ENCODE results near the gene ZNRF1. TPM values are rescaled to one million over a fixed set of nuclear protein-coding genes. Genes with fewer than 3 reads are reported as not detected.

ZNRF1 gene
- total RNA-seq, 4 donors from 2014 or later = 14.1 to 37.4 (median 19.4) TPM

GRCh38 chr16:74951681-74952080 lies 47.1 kb upstream of the ZNRF1 start:
- Histone ChIP-seq H3K27me3 (no peaks in the 10 kb centered on the region), H3K4me1 (no peaks in the 10 kb centered on the region), H3K9me3 (no peaks in the 10 kb centered on the region), H3K27ac (no peak overlapping the region), H3K36me3 (no peaks in the 10 kb centered on the region), H3K4me3 (no peak overlapping the region)
- no peak for TF ChIP-seq CTCF (IDR thresholded peaks at IDR 0.05)
- TF ChIP-seq POLR2A (IDR thresholded peaks at IDR 0.05) = no peak
- no peak for DNase-seq
- intact Hi-C loops (cut with DNase I; ENCODE audit: low total_unique reads) = no loop called here

GRCh38 chr16:74954763-74955162 lies 44.1 kb upstream of the ZNRF1 start:
- Histone ChIP-seq H3K4me3 (no peak overlapping the region), H3K4me1 (no peaks in the 10 kb centered on the region), H3K36me3 (no peaks in the 10 kb centered on the region), H3K9me3 (no peaks in the 10 kb centered on the region), H3K27me3 (no peaks in the 10 kb centered on the region), H3K27ac (no peak overlapping the region)
- TF ChIP-seq POLR2A (IDR thresholded peaks at IDR 0.05) = no peak
- no peak for TF ChIP-seq CTCF (IDR thresholded peaks at IDR 0.05)
- no peak for DNase-seq
- intact Hi-C loops (cut with DNase I; ENCODE audit: low total_unique reads) = no loop called here

GRCh38 chr16:74973304-74973703 lies 25.5 kb upstream of the ZNRF1 start:
- intact Hi-C loops (cut with DNase I; ENCODE audit: low total_unique reads) = no loop called here

GRCh38 chr16:74975591-74975990 lies 23.2 kb upstream of the ZNRF1 start:
- intact Hi-C loops (cut with DNase I; ENCODE audit: low total_unique reads) = no loop called here
- Histone ChIP-seq H3K36me3 (no peaks in the 10 kb centered on the region), H3K4me1 (no peaks in the 10 kb centered on the region), H3K4me3 (no peak overlapping the region), H3K9me3 (no peaks in the 10 kb centered on the region), H3K27ac (no peak overlapping the region), H3K27me3 (no peaks in the 10 kb centered on the region)
- no peak for DNase-seq
- TF ChIP-seq CTCF (IDR thresholded peaks at IDR 0.05) (no peak), POLR2A (IDR thresholded peaks at IDR 0.05) (no peak)

More at GRCh38 chr16:74973304-74973703, 25.5 kb upstream of the ZNRF1 start:
- Histone ChIP-seq H3K27me3 (no peaks in the 10 kb centered on the region), H3K4me3 (no peak overlapping the region), H3K36me3 (no peaks in the 10 kb centered on the region), H3K4me1 (no peaks in the 10 kb centered on the region), H3K9me3 (no peaks in the 10 kb centered on the region), H3K27ac (no peak overlapping the region)
- DNase-seq = no peak
- TF ChIP-seq CTCF (IDR thresholded peaks at IDR 0.05) = no peak
- no peak for TF ChIP-seq POLR2A (IDR thresholded peaks at IDR 0.05)

- Histone ChIP-seq H3K4me3 (no peak overlapping the region), H3K4me1 (no peaks in the 10 kb centered on the region), H3K27me3 (no peaks in the 10 kb centered on the region), H3K9me3 (no peaks in the 10 kb centered on the region), H3K36me3 (no peaks in the 10 kb centered on the region), H3K27ac (no peak overlapping the region)
- TF ChIP-seq CTCF (IDR thresholded peaks at IDR 0.05) = no peak
- TF ChIP-seq POLR2A (IDR thresholded peaks at IDR 0.05) = no peak
- intact Hi-C loops (cut with DNase I; ENCODE audit: low total_unique reads) = no loop called here
- no peak for DNase-seq
These were observed 16.6 kb upstream of the ZNRF1 start for GRCh38 chr16:74982256-74982655.
